ENCODE data around the gene PARD3. TPM values are rescaled to one million over a fixed set of nuclear protein-coding genes. Genes with fewer than 3 reads are reported as not detected.

PARD3 gene
- total RNA-seq, 2 experiments from 2014 or later, result 1.3 to 1.9 TPM

DNA sequence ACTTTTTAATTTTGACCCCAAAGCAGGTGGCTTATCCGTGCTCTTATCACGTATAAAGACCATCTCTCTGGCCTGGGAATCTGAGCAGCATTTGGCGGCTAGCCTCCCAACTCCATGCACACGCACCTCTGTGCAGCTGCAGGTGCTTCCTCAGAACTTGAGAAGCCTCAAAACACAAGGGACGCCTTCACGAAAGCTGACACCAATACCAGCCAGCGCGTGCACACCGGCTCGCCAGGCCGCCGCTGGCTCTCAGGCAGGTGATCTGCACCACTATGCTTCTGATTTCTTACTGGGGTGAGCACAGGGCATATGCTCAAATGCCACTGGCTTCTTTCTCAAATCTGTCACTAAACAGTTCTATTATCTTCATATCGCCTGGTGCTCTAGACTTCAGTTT, 145.0 kb downstream of the PARD3 start:
- Mint-ChIP-seq H3K9me3 (no peaks in the 10 kb centered on the region), H3K36me3 (no peaks in the 10 kb centered on the region), H3K27me3 (no peaks in the 10 kb centered on the region), H3K27ac (no peak overlapping the region), H3K4me3 (no peak overlapping the region), H3K4me1 (no peaks in the 10 kb centered on the region)
- no peak for DNase-seq

DNA sequence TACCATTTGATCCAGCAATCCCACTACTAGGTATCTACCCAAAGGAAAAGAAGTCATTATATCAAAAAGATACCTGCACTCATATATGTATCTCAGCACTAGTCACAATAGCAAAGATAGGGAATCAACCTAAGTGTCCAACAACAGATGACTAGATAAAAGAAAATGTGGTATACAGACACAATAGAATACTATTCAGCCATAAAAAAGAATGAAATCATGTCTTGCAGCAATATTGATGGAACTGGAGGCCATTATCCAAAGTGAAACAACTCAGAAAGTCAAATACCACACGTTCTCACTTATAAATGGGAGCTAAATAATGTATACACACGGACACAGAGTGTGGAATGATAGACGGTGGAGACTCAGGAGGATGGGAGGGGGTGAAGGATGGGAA, 146.0 kb downstream of the PARD3 start:
- Mint-ChIP-seq H3K36me3 (no peaks in the 10 kb centered on the region), H3K27me3 (no peaks in the 10 kb centered on the region), H3K4me1 (no peaks in the 10 kb centered on the region), H3K27ac (no peak overlapping the region), H3K4me3 (no peak overlapping the region), H3K9me3 (no peaks in the 10 kb centered on the region)
- DNase-seq, result no peak

- no peaks in the 10 kb centered on the region for H3K27me3 Mint-ChIP-seq
- DNase-seq, result no peak
- no peak overlapping the region for H3K27ac Mint-ChIP-seq
- H3K9me3 Mint-ChIP-seq, result no peaks in the 10 kb centered on the region
- no peak overlapping the region for H3K4me3 Mint-ChIP-seq
- H3K36me3 Mint-ChIP-seq, result no peaks in the 10 kb centered on the region
- H3K4me1 Mint-ChIP-seq, result no peaks in the 10 kb centered on the region
These were observed 147.9 kb downstream of the PARD3 start for GRCh38 chr10:34667177-34667576.

- DNase-seq, result no peak
- H3K27me3 Mint-ChIP-seq, result no peaks in the 10 kb centered on the region
- no peak overlapping the region for H3K27ac Mint-ChIP-seq
- no peak overlapping the region for H3K4me3 Mint-ChIP-seq
- no peaks in the 10 kb centered on the region for H3K36me3 Mint-ChIP-seq
- no peaks in the 10 kb centered on the region for H3K9me3 Mint-ChIP-seq
- no peaks in the 10 kb centered on the region for H3K4me1 Mint-ChIP-seq
These were observed 148.9 kb downstream of the PARD3 start for GRCh38 chr10:34666008-34666704.

- no peaks in the 10 kb centered on the region for H3K27me3 Mint-ChIP-seq
- no peak overlapping the region for H3K27ac Mint-ChIP-seq
- H3K9me3 Mint-ChIP-seq, result no peaks in the 10 kb centered on the region
- no peaks in the 10 kb centered on the region for H3K4me1 Mint-ChIP-seq
- no peak for DNase-seq
- no peaks in the 10 kb centered on the region for H3K36me3 Mint-ChIP-seq
- H3K4me3 Mint-ChIP-seq, result no peak overlapping the region
These were observed 150.4 kb downstream of the PARD3 start for GRCh38 chr10:34664706-34665105.

DNA sequence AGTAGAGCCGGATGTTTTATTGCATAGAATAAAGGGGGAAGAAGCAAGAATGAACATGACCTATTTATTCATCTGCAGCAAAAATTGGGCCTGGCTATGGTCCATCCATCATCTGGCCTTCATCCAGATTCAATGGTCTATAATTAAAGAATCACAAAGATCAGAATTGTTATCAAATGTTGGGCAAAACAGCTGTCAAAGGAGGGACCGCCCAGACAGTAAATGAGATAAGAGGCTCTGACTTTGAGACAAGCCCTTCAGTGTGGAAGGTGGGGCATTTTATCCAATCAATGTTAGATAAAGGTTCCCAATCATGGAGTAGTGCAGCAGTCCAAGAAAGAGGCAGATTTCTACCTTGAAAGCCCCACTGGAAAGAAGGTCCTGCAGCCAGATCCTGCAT, 153.5 kb downstream of the PARD3 start:
- H3K9me3 Mint-ChIP-seq, result no peaks in the 10 kb centered on the region
- H3K27ac Mint-ChIP-seq, result no peak overlapping the region
- H3K4me1 Mint-ChIP-seq, result no peaks in the 10 kb centered on the region
- H3K27me3 Mint-ChIP-seq, result no peaks in the 10 kb centered on the region
- H3K4me3 Mint-ChIP-seq, result no peak overlapping the region
- DNase-seq, result no peak
- H3K36me3 Mint-ChIP-seq, result no peaks in the 10 kb centered on the region

GRCh38 chr10:34658934-34659333, 156.2 kb downstream of the PARD3 start:
- Mint-ChIP-seq H3K4me1 (peaks cover 3% of the 10 kb centered on the region), H3K27ac (no peak overlapping the region), H3K9me3 (no peaks in the 10 kb centered on the region), H3K36me3 (no peaks in the 10 kb centered on the region), H3K27me3 (no peaks in the 10 kb centered on the region), H3K4me3 (no peak overlapping the region)
- DNase-seq, result no peak

GRCh38 chr10:34656661-34657060, 158.4 kb downstream of the PARD3 start:
- H3K9me3 Mint-ChIP-seq, result no peaks in the 10 kb centered on the region
- DNase-seq, result no peak
- no peaks in the 10 kb centered on the region for H3K36me3 Mint-ChIP-seq
- no peak overlapping the region for H3K4me3 Mint-ChIP-seq
- H3K27ac Mint-ChIP-seq, result no peak overlapping the region
- no peaks in the 10 kb centered on the region for H3K27me3 Mint-ChIP-seq
- H3K4me1 Mint-ChIP-seq, result peaks cover 3% of the 10 kb centered on the region

DNA sequence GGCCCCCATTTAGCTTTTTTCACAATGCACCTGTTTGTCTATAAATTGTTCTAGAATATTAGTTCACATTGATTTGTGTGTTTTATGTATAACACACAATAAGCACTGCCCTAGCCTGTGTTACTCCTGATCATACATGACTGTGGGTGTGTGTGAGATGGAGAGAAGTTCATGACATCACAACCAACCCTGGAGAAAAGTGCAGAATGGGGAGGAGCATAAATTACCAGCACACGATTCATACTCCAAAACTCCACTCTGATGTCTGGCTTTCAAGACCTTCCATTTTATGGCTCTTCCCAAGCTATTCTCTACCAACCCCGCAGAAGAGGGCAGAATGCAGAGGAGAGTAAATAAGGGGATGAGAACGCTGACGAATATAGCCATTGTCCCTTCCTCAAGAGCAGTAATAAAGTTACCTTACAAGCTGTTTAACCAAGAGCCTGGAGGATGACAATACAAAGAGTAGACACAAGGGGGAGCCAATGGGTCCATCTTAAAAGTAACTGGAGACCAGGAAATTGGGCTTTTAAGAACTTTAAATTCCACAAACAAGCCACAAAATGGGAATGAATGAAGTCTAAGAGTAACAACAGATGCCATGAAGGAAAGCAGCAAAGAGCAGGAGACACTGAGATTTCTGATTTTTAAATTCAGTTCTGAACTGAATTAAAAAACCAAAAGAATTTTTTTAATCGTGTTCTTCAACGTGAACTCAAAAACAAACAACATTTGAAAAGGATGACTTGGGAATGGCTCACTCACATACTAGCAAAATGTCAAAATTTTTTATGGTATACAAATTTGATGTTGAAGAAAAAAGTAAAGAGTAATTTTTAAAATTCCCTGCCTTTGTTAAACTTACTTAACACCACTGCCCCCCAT, 159.6 kb downstream of the PARD3 start:
- H3K27me3 Mint-ChIP-seq, result no peaks in the 10 kb centered on the region
- no peaks in the 10 kb centered on the region for H3K36me3 Mint-ChIP-seq
- H3K27ac Mint-ChIP-seq, result no peak overlapping the region
- peaks cover 3% of the 10 kb centered on the region for H3K4me1 Mint-ChIP-seq
- H3K4me3 Mint-ChIP-seq, result no peak overlapping the region
- no peak for DNase-seq
- no peaks in the 10 kb centered on the region for H3K9me3 Mint-ChIP-seq

DNA sequence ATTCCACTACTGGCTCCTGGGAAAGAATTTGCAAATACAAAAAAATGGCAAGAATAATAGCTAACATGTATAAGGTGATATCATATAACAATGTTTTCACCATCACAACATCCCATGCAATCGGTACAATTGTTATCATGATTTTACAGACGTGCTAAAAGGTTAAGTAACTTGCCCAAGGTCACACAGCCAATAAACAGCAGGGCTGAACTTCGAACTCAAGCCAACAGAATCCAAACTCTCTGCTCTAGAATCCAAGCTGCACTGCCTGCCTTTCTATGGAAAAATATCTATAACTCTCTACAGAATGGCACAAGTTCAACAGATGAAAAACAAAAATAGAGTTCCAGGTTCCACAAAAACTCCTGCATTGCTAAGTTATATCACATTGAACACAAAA, 160.9 kb downstream of the PARD3 start:
- H3K27ac Mint-ChIP-seq, result no peak overlapping the region
- no peak for DNase-seq
- H3K36me3 Mint-ChIP-seq, result no peaks in the 10 kb centered on the region
- no peaks in the 10 kb centered on the region for H3K9me3 Mint-ChIP-seq
- no peaks in the 10 kb centered on the region for H3K27me3 Mint-ChIP-seq
- H3K4me1 Mint-ChIP-seq, result peaks cover 3% of the 10 kb centered on the region
- H3K4me3 Mint-ChIP-seq, result no peak overlapping the region

DNA sequence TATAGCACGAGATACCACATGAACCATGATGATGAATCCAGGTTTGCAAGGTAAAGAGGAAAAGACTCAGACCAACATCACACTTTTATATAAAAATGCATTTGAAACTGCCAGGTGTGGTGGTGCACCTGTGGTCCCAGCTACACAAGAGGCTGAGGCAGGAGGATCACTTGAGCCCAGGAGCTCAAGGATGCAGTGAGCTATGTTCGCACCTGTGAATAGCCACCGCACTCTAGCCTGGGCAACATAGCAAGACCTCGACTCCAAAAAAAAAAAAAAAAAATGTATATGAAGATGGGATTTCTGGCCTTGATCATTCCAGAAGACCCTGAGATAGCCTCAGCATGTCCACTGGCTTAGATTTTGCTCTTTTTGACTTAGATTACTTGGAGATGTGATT, 161.6 kb downstream of the PARD3 start:
- Mint-ChIP-seq H3K4me3 (no peak overlapping the region), H3K36me3 (no peaks in the 10 kb centered on the region), H3K27ac (no peak overlapping the region), H3K27me3 (no peaks in the 10 kb centered on the region), H3K9me3 (no peaks in the 10 kb centered on the region), H3K4me1 (peaks cover 3% of the 10 kb centered on the region)
- DNase-seq, result no peak

DNA sequence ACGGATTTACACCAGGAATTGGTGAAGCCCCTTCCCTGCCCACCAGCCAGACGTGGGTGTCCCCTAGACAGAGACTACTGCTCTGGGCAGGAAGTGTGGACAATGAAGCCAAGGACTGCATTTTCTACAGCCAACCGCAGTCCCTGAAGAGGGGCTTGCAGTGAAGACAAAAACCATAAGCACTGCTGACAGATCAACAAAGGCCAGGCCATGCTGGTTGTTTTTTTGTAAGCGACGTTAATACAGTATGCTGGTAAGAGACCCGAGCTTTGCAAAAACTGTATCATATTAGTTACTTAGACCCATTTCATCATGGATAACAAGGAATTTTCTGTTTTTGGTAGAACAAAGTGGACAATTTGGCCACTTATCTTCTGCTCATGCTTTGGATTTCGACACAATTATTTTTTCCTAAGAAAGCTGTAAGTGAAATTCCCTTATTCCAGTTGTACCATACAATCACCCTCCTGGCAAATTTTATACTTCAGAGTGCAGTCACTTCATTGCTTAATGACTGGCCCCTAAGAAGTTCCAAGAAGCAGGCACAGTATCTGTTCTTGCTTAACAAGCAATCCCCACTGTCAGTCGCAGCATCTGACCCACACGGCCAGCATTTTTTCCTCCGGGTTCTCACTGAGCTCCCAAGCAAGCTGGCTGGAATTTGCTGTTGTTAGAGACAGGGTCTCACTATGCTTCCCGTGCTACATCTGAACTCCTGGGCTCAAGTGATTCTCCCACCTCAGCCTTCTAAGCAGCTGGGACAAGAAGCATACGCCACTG, 163.5 kb downstream of the PARD3 start:
- H3K27me3 Mint-ChIP-seq, result no peaks in the 10 kb centered on the region
- no peak overlapping the region for H3K4me3 Mint-ChIP-seq
- no peaks in the 10 kb centered on the region for H3K9me3 Mint-ChIP-seq
- no peak for DNase-seq
- no peak overlapping the region for H3K27ac Mint-ChIP-seq
- no peaks in the 10 kb centered on the region for H3K36me3 Mint-ChIP-seq
- peaks cover 3% of the 10 kb centered on the region for H3K4me1 Mint-ChIP-seq

GRCh38 chr10:34650156-34650555, 164.9 kb downstream of the PARD3 start:
- no peaks in the 10 kb centered on the region for H3K9me3 Mint-ChIP-seq
- DNase-seq, result no peak
- no peaks in the 10 kb centered on the region for H3K4me1 Mint-ChIP-seq
- no peaks in the 10 kb centered on the region for H3K27me3 Mint-ChIP-seq
- H3K4me3 Mint-ChIP-seq, result no peak overlapping the region
- H3K27ac Mint-ChIP-seq, result no peak overlapping the region
- no peaks in the 10 kb centered on the region for H3K36me3 Mint-ChIP-seq

DNA sequence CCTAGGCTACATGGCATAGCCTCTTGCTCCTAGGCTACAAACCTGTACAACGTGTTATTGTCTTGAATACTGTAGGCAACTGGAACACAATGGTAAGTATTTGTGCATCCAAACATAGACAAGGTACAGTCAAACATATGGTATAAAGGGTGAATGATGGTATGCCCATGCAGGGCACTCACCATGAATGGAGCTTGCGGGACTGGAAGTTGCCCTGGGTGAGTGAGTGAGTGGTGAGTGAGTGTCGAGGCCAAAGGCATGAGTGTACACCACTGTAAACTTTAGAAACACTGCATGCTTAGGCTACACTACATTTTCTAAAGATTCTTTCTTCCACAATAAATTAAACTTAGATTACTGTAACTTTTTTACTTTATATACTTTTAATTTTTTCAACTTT, 165.7 kb downstream of the PARD3 start:
- H3K4me3 Mint-ChIP-seq, result no peak overlapping the region
- H3K27ac Mint-ChIP-seq, result no peak overlapping the region
- no peaks in the 10 kb centered on the region for H3K27me3 Mint-ChIP-seq
- H3K4me1 Mint-ChIP-seq, result no peaks in the 10 kb centered on the region
- DNase-seq, result no peak
- H3K36me3 Mint-ChIP-seq, result no peaks in the 10 kb centered on the region
- no peaks in the 10 kb centered on the region for H3K9me3 Mint-ChIP-seq

- no peak for DNase-seq
- Mint-ChIP-seq H3K27me3 (no peaks in the 10 kb centered on the region), H3K9me3 (no peaks in the 10 kb centered on the region), H3K4me3 (no peak overlapping the region), H3K4me1 (no peaks in the 10 kb centered on the region), H3K27ac (no peak overlapping the region), H3K36me3 (no peaks in the 10 kb centered on the region)
These were observed 166.2 kb downstream of the PARD3 start for GRCh38 chr10:34648919-34649318.
